Omental fat pad (tissue), 4 donors: ENCODE results near the gene BIRC6. TPM values are rescaled to one million over a fixed set of nuclear protein-coding genes. Genes with fewer than 3 reads are reported as not detected.
A peak's percentile ranks its signal among the peaks of the same experiment; 100 is the strongest.
"Not testable (repeated sequence)": the region's sequence is repeated elsewhere in the genome, so short reads cannot be mapped to it uniquely, and the experiment has no call there.

Experiments
- ATAC-seq: fragments of 150-250 bp; one replicate; pipeline ENCODE4 v1.9.1; 2016; ENCODE audit warnings: mild to moderate bottlenecking, moderate library complexity; ENCODE audit not compliant: low FRiP score
- DNase-seq: peaks from one replicate; pipeline ENCODE4 v3.0.0-alpha.2; 2019; ENCODE audit warnings: low spot score
- CTCF ChIP-seq, 3 donors: fragments of 450-650 bp; IDR thresholded peaks; one replicate each; pipeline ENCODE4 v1.5.1; 2016 to 2017; ENCODE audit warnings: antibody characterized with exemption in 3 of 3, mild to moderate bottlenecking in 3 of 3, moderate library complexity in 2 of 3
- total RNA-seq, 4 donors: library from RNA; depleted of rRNA; stranded (reverse); fragments of >200 nt; gene quantifications; one replicate each; pipeline ENCODE4 v1.1.0, GENCODE V29; 2016

Gene BIRC6
- total RNA-seq, 4 donors from 2014 or later: 118 to 226 (median 151) TPM

- ATAC-seq: no peak
- no peak for DNase-seq
- no peak for TF ChIP-seq CTCF (IDR thresholded peaks at IDR 0.05)
Measured at GRCh38 chr2:32624812-32625211, 268.0 kb downstream of the BIRC6 start.

GRCh38 chr2:32626639-32627221 lies 269.9 kb downstream of the BIRC6 start:
- DNase-seq (no peak), ATAC-seq (no peak)
- TF ChIP-seq CTCF (IDR thresholded peaks at IDR 0.05): no peak

- ATAC-seq (peak; percentile 79), DNase-seq (no peak)
- TF ChIP-seq CTCF (IDR thresholded peaks at IDR 0.05): no peak
Measured at GRCh38 chr2:32627441-32627813, 270.6 kb downstream of the BIRC6 start.

- TF ChIP-seq CTCF (IDR thresholded peaks at IDR 0.05): no peak
- ATAC-seq (peak; percentile 99), DNase-seq (peak; percentile 89)
Measured at GRCh38 chr2:32627814-32628579, 271.2 kb downstream of the BIRC6 start, which contains the start of gene TTC27. Gene TTC27 (plus strand): TSS chr2:32628050. CDS start chr2:32628293, 243 bp downstream.

- TF ChIP-seq CTCF (IDR thresholded peaks at IDR 0.05): no peak
- ATAC-seq: no peak
- no peak for DNase-seq
Measured at GRCh38 chr2:32632089-32632488, 275.3 kb downstream of the BIRC6 start.

- TF ChIP-seq CTCF (IDR thresholded peaks at IDR 0.05): no peak
Measured at GRCh38 chr2:32633040-32633439, 276.2 kb downstream of the BIRC6 start.

GRCh38 chr2:32638548-32638947 lies 281.7 kb downstream of the BIRC6 start:
- ATAC-seq, DNase-seq: not testable (repeated sequence)

More at GRCh38 chr2:32633040-32633439, 276.2 kb downstream of the BIRC6 start:
- no peak for DNase-seq
- ATAC-seq: no peak
